K562 (cell line): Measurements from ENCODE around the gene SRCAP.

Experiments used
- CBFA2T3 ChIP-seq: fragments of 450-650 bp; IDR thresholded peaks from 2 replicates; pipeline ENCODE4 v1.6.1; 2017
- CTCF ChIP-seq, 3 experiments: IDR thresholded peaks in 2 of 3; conservative IDR thresholded peaks in 1 of 3; 2 replicates each; pipeline ENCODE4 v1.5.1; 2011 to 2012; ENCODE audit warnings: low read length in 3 of 3, mild to moderate bottlenecking in 3 of 3, control low read depth in 2 of 3, improper control_type of control experiment in 1 of 3, inconsistent platforms in 1 of 3, low read depth in 1 of 3, mixed read lengths in 1 of 3, moderate library complexity in 1 of 3; ENCODE audit not compliant: insufficient read depth in 2 of 3
- E2F1 ChIP-seq: sonication (generic); formaldehyde crosslinking; IDR thresholded peaks from 2 replicates; pipeline ENCODE4 v1.8.1; 2023; ENCODE audit warnings: mild to moderate bottlenecking, missing genetic modification reagents, moderate library complexity
- ELF2 ChIP-seq: fragments of 250-450 bp; sonication (Bioruptor Pico); IDR thresholded peaks from 2 replicates; pipeline ENCODE4 v1.5.0; 2021; ENCODE audit warnings: mild to moderate bottlenecking
- FOXO4 ChIP-seq: fragments of 450-650 bp; formaldehyde crosslinking; IDR thresholded peaks from 2 replicates; pipeline ENCODE4 v1.4.0; 2020; ENCODE audit warnings: mild to moderate bottlenecking, moderate library complexity
- GATA2 ChIP-seq: sonication (generic); formaldehyde crosslinking; IDR thresholded peaks from 2 replicates; pipeline ENCODE4 v1.4.0; 2020; ENCODE audit warnings: mild to moderate bottlenecking, missing genetic modification reagents
- HCFC1 ChIP-seq: IDR thresholded peaks from 2 replicates; pipeline ENCODE4 v1.6.1; 2012; ENCODE audit warnings: low read depth, low read length, improper control_type of control experiment
- HMG20A ChIP-seq: fragments of 450-650 bp; formaldehyde crosslinking; conservative IDR thresholded peaks from 2 replicates; pipeline ENCODE4 v1.4.0; 2020; ENCODE audit warnings: mild to moderate bottlenecking, mixed read lengths
- IRF2 ChIP-seq: sonication (generic); formaldehyde crosslinking; IDR thresholded peaks from 2 replicates; pipeline ENCODE4 v1.8.1; 2022; ENCODE audit warnings: mild to moderate bottlenecking, missing genetic modification reagents
- TEAD4 ChIP-seq, 2 experiments: sonication (generic) in 1 of 2; formaldehyde crosslinking in 1 of 2; IDR thresholded peaks; 2 replicates each; pipeline versions ENCODE4 v1.6.1 to v1.8.0; 2012 to 2022; ENCODE audit warnings: borderline replicate concordance in 1 of 2, inconsistent platforms in 1 of 2, low read length in 1 of 2, mild to moderate bottlenecking in 1 of 2, missing genetic modification reagents in 1 of 2
- ZNF146 ChIP-seq: IDR thresholded peaks from one replicate; pipeline ENCODE4 v1.6.1; 2018; ENCODE audit warnings: missing compliant biosample characterization; ENCODE audit not compliant: unreplicated experiment
- ZNF609 ChIP-seq: sonication (generic); formaldehyde crosslinking; IDR thresholded peaks from 2 replicates; pipeline ENCODE4 v1.8.1; 2023; ENCODE audit warnings: missing genetic modification reagents, mild to moderate bottlenecking, borderline replicate concordance

GRCh38 chr16:30783280-30784109 is 84.5 kb downstream of the SRCAP start:
- TF ChIP-seq TEAD4 (IDR thresholded peaks at IDR 0.05; ENCODE audit: low read length): no peak
- no peak for TF ChIP-seq TEAD4 (CRISPR knock-in tag; IDR thresholded peaks at IDR 0.05; ENCODE audit: borderline replicate concordance)
- TF ChIP-seq CTCF (IDR thresholded peaks at IDR 0.05 in 2 of 3, conservative IDR thresholded peaks at IDR 0.05 in 1 of 3; ENCODE audit: insufficient read depth in 2 of 3, low read depth in 1 of 3, low read length in 3 of 3): no peak
- TF ChIP-seq HCFC1: no peak
- TF ChIP-seq ELF2 (CRISPR knock-in tag): no peak
- no peak for TF ChIP-seq HMG20A (CRISPR knock-in tag)
- TF ChIP-seq ZNF146 (CRISPR knock-in tag): no peak
- TF ChIP-seq E2F1 (CRISPR knock-in tag): no peak
- no peak for TF ChIP-seq ZNF609 (CRISPR knock-in tag)
- TF ChIP-seq CBFA2T3: no peak
- TF ChIP-seq GATA2 (CRISPR knock-in tag): no peak
- no peak for TF ChIP-seq IRF2 (CRISPR knock-in tag)
- TF ChIP-seq FOXO4 (CRISPR knock-in tag): no peak
